Measurements from ENCODE around the gene S1PR3.

- no peak for TF ChIP-seq CTCF (IDR thresholded peaks at IDR 0.05; ENCODE audit: low read length)
- no peak for TF ChIP-seq EZH2 (IDR thresholded peaks at IDR 0.05; ENCODE audit: borderline replicate concordance, low read length)
These were observed 58.4 kb downstream of the S1PR3 start for GRCh38 chr9:89049646-89050045.

Measured in OCI-LY1 (cell line).